Chondrocyte (in vitro differentiated cells): ENCODE results near the gene TIGD4. TPM values are rescaled to one million over a fixed set of nuclear protein-coding genes. Genes with fewer than 3 reads are reported as not detected.

ENCODE experiments used
- DNase-seq: peaks from one replicate; pipeline ENCODE4 v3.0.0; 2021; ENCODE audit warnings: mixed read lengths, low spot score
- H3K27ac Mint-ChIP-seq: one replicate; pipeline ENCODE4 v1.8.0; 2021; ENCODE audit warnings: mild to moderate bottlenecking, moderate library complexity, mixed read lengths; ENCODE audit not compliant: unreplicated experiment
- H3K27me3 Mint-ChIP-seq: 2 replicates; pipeline ENCODE4 v1.8.0; 2021; ENCODE audit warnings: low read depth, mixed read lengths
- H3K36me3 Mint-ChIP-seq: 2 replicates; pipeline ENCODE4 v1.8.0; 2021; ENCODE audit warnings: low read depth, mixed read lengths
- H3K4me1 Mint-ChIP-seq: 2 replicates; pipeline ENCODE4 v1.8.0; 2021; ENCODE audit warnings: low read depth, mild to moderate bottlenecking, mixed read lengths
- H3K4me3 Mint-ChIP-seq: one replicate; pipeline ENCODE4 v1.8.0; 2021; ENCODE audit warnings: mild to moderate bottlenecking, moderate library complexity, mixed read lengths; ENCODE audit not compliant: unreplicated experiment
- H3K9me3 Mint-ChIP-seq: 2 replicates; pipeline ENCODE4 v1.8.0; 2021; ENCODE audit warnings: low read depth, mixed read lengths
- CTCF ChIP-seq: fragments of 200-600 bp; sonication (generic); IDR thresholded peaks from 2 replicates; pipeline ENCODE4 v1.5.0; 2021; ENCODE audit warnings: antibody characterized with exemption, mild to moderate bottlenecking, moderate library complexity
- total RNA-seq: library from RNA; stranded (reverse); gene quantifications from 3 replicates; pipeline ENCODE4 v1.2.1, GENCODE V29; 2021

TIGD4 gene
- total RNA-seq, 1 donor from 2014 or later = 0.20 TPM

- no peak for DNase-seq
Measured at GRCh38 chr4:152780267-152780778, 793 bp upstream of the TIGD4 start.

GRCh38 chr4:152778656-152779512, 646 bp downstream of the TIGD4 start:
- H3K27me3 Mint-ChIP-seq = peaks cover 5% of the 10 kb centered on the region

More at GRCh38 chr4:152780267-152780778, 793 bp upstream of the TIGD4 start:
- H3K4me1 Mint-ChIP-seq = peaks cover 37% of the 10 kb centered on the region
- H3K27ac Mint-ChIP-seq = peak overlapping the region; percentile 100
- peak overlapping the region; percentile 100 for H3K4me3 Mint-ChIP-seq
- peaks cover 5% of the 10 kb centered on the region for H3K27me3 Mint-ChIP-seq
- TF ChIP-seq CTCF = no peak
- H3K9me3 Mint-ChIP-seq = no peaks in the 10 kb centered on the region
- H3K36me3 Mint-ChIP-seq = no peaks in the 10 kb centered on the region

GRCh38 chr4:152777488-152777887, 2.0 kb downstream of the TIGD4 start:
- TF ChIP-seq CTCF = no peak

More at GRCh38 chr4:152778656-152779512, 646 bp downstream of the TIGD4 start:
- Mint-ChIP-seq H3K4me3 (peak overlapping the region; percentile 100), H3K36me3 (no peaks in the 10 kb centered on the region), H3K27ac (peak overlapping the region; percentile 100), H3K9me3 (no peaks in the 10 kb centered on the region), H3K4me1 (peaks cover 34% of the 10 kb centered on the region)
- DNase-seq = peak; percentile 52
- TF ChIP-seq CTCF = no peak

GRCh38 chr4:152776352-152776751, 3.2 kb downstream of the TIGD4 start:
- no peak for DNase-seq

More at GRCh38 chr4:152777488-152777887, 2.0 kb downstream of the TIGD4 start:
- DNase-seq = no peak
- H3K4me3 Mint-ChIP-seq = no peak overlapping the region
- peaks cover 28% of the 10 kb centered on the region for H3K4me1 Mint-ChIP-seq
- no peak overlapping the region for H3K27ac Mint-ChIP-seq
- H3K36me3 Mint-ChIP-seq = no peaks in the 10 kb centered on the region
- peaks cover 5% of the 10 kb centered on the region for H3K27me3 Mint-ChIP-seq
- no peaks in the 10 kb centered on the region for H3K9me3 Mint-ChIP-seq

More at GRCh38 chr4:152776352-152776751, 3.2 kb downstream of the TIGD4 start:
- TF ChIP-seq CTCF = no peak
- H3K4me3 Mint-ChIP-seq = no peak overlapping the region
- H3K27me3 Mint-ChIP-seq = peaks cover 5% of the 10 kb centered on the region
- H3K27ac Mint-ChIP-seq = no peak overlapping the region
- H3K9me3 Mint-ChIP-seq = no peaks in the 10 kb centered on the region
- H3K4me1 Mint-ChIP-seq = peaks cover 22% of the 10 kb centered on the region
- no peaks in the 10 kb centered on the region for H3K36me3 Mint-ChIP-seq
